Heart left ventricle (tissue), 13 donors: ENCODE measurements around the gene MRPL43.

ENCODE experiments used
- POLR2A ChIP-seq, 2 donors: fragments of 450-650 bp; IDR thresholded peaks; one replicate each; pipeline ENCODE4 v1.6.1; 2017; ENCODE audit warnings: antibody characterized with exemption in 2 of 2, mild to moderate bottlenecking in 2 of 2, moderate library complexity in 2 of 2
- TF ChIP-seq, protein P1 (sequence below), 12 donors: fragments of 200-600 bp; sonication (generic) in 4 of 12; IDR thresholded peaks; one replicate each; pipeline versions ENCODE4 v1.5.0 to v1.8.0; 2018 to 2022; ENCODE audit warnings: antibody characterized with exemption in 12 of 12, mild to moderate bottlenecking in 5 of 12
- donor health status: ischemic (EF 13 %, LVEDD 7.1; RV severe dilation, severe dysfunction).
- donor health status: DM: no; HTN: yes; CAD: no.
- donor health status: DM: no; HTN: no; CAD: no.
- donor health status: ischemic (EF 25% LVEDD 6.9; RV normal size, moderate dysfunction).
- donor health status: ischemic (EF 25% LVEDD 5.7; RV mildly dilated, moderate dysfunction).
- donor health status: ischemic (EF 35%, LVEDD 5.7; RV mildly dilated, moderate dysfunction).
- donor health status: nonischemic (EF 11% LVEDD 7.7; RV severe dilation, severe dysfunction).
- donor health status: DM: yes; HTN: yes; CAD: no.
- donor health status: PGD.
- donor health status: ischemic (EF 29% LVEDD 5.4; RV normal size, mild dysfunction).
- donor health status: nonischemic (EF 23%, LVEDD 6.1; RV moderate dilation, normal function).

DNA sequence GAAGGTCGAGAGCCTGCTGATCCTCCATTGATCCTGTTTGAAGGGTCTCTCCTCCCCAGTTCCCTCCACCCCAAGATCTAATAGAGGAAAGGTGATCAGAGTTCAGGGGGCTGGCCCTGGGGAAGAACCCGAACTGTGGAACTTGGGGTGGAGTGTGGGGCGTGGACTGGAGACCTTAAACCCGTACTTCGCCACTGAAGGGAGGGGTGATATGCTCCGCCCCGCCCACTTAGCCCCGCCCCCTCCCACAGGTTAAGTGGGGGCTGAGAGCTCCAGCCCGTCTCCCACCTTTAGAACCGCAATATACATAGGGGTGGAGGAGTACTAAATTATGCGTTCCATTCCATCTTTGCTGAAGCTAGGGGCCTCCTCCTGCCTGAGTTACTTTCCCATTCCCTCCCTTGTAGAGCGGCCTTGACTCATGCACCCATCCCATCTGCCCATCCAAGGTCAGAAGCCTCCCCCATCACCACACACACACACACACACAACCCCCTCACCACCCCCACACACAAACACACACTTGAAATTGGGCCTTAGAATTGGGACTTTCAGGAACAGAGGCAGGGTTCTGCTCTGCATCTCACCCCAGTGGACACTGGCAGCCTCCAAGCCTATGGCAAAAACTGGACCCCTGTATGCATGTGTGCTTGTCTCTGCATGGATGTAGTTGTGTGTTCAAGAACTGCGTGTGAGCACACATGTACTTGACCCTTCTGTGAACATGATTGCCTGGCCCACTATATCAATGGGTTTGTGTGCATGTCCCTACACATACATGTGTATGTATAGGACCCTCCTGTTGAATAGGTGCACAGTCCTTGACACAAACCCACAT lies 17.0 kb downstream of the MRPL43 start:
- TF ChIP-seq, protein P1, sequence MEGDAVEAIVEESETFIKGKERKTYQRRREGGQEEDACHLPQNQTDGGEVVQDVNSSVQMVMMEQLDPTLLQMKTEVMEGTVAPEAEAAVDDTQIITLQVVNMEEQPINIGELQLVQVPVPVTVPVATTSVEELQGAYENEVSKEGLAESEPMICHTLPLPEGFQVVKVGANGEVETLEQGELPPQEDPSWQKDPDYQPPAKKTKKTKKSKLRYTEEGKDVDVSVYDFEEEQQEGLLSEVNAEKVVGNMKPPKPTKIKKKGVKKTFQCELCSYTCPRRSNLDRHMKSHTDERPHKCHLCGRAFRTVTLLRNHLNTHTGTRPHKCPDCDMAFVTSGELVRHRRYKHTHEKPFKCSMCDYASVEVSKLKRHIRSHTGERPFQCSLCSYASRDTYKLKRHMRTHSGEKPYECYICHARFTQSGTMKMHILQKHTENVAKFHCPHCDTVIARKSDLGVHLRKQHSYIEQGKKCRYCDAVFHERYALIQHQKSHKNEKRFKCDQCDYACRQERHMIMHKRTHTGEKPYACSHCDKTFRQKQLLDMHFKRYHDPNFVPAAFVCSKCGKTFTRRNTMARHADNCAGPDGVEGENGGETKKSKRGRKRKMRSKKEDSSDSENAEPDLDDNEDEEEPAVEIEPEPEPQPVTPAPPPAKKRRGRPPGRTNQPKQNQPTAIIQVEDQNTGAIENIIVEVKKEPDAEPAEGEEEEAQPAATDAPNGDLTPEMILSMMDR (IDR thresholded peaks at IDR 0.05), result no peak
- TF ChIP-seq POLR2A (IDR thresholded peaks at IDR 0.05), result no peak
